ENCODE measurements around the gene SNX11. TPM values are rescaled to one million over a fixed set of nuclear protein-coding genes. Genes with fewer than 3 reads are reported as not detected.

The SNX11 gene
- total and polyA plus RNA-seq, 2 donors (not counting 3 experiments of a cell fraction or from before 2014, with no cell fraction given): 23.4 to 26.2 TPM

DNA sequence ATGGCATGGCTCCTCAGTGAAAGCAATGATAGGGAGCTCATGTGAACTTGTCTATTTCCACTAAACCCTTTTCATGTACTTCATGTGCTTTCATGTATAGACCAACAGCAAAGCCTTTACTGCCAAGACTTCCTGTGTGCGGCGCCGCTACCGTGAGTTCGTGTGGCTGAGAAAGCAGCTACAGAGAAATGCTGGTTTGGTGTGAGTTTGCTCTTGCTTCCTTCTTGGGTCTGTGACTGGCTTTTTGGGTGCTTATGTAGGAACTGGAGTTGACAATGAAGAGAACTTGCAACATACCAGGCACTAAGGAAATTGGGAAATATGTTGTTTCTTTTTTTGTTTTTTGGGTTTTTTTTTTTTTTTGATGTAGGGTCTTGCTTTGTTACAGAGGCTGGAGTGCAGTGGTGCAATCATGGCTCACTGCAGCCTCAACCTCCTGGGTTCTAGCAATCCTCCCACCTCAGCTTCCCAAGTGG is 5.7 kb downstream of the SNX11 start:
- intact Hi-C loops (cut with micrococcal nuclease): no loop called here
- Histone ChIP-seq H3K9me1 (replicated peaks; ENCODE audit: control insufficient read depth, extremely low read depth, insufficient read depth, low read length) (no peaks in the 10 kb centered on the region), H3K79me2 (ENCODE audit: control insufficient read depth, insufficient read depth, low read length) (peaks cover 34% of the 10 kb centered on the region), H2AFZ (ENCODE audit: low read depth, low read length) (no peak overlapping the region), H3K4me3 (replicated peaks in 1 of 3; ENCODE audit: insufficient read depth in 1 of 3, low read depth in 1 of 3, low read length in 3 of 3) (no peak overlapping the region), H4K20me1 (replicated peaks; ENCODE audit: control insufficient read depth, extremely low read depth, insufficient read depth, low read length) (no peaks in the 10 kb centered on the region), H3K27me3 (ENCODE audit: control insufficient read depth in 2 of 2, insufficient read depth in 2 of 2, low read length in 2 of 2) (no peaks in the 10 kb centered on the region), H3K4me2 (ENCODE audit: insufficient read depth, low read length) (no peak overlapping the region), H3K36me3 (ENCODE audit: control insufficient read depth in 2 of 2, extremely low read depth in 1 of 2, insufficient read depth in 2 of 2, low read length in 2 of 2) (peaks cover 0 to 14% of the 10 kb centered on the region in 2 experiments), H3K9me3 (replicated peaks; ENCODE audit: control insufficient read depth, insufficient read depth, low read length) (no peaks in the 10 kb centered on the region), H3K9ac (replicated peaks; ENCODE audit: extremely low read depth, insufficient read depth, low read length) (no peak overlapping the region), H3K4me1 (ENCODE audit: control insufficient read depth, extremely low read depth, insufficient read depth, low read length) (peaks cover 6% of the 10 kb centered on the region), H3K27ac (ENCODE audit: insufficient read depth, low read depth, low read length) (no peak overlapping the region)
- TF ChIP-seq EZH2 (IDR thresholded peaks at IDR 0.05; ENCODE audit: borderline replicate concordance, low read depth, low read length, severe bottlenecking) (no peak), MYC (IDR thresholded peaks at IDR 0.05; ENCODE audit: low read depth, low read length) (no peak), JUN (IDR thresholded peaks at IDR 0.05; ENCODE audit: borderline replicate concordance, insufficient read depth, insufficient read length, low read depth) (no peak), POLR2A (IDR thresholded peaks at IDR 0.05; ENCODE audit: low read depth, low read length) (no peak), GATA2 (IDR thresholded peaks at IDR 0.05; ENCODE audit: insufficient read depth, insufficient read length, low read depth, low read length) (no peak), FOS (IDR thresholded peaks at IDR 0.05; ENCODE audit: borderline replicate concordance, insufficient read depth, low read length) (no peak), POLR2AphosphoS5 (IDR thresholded peaks at IDR 0.05; ENCODE audit: insufficient read depth, low read depth, low read length) (no peak)
- TF ChIP-seq, protein P1, sequence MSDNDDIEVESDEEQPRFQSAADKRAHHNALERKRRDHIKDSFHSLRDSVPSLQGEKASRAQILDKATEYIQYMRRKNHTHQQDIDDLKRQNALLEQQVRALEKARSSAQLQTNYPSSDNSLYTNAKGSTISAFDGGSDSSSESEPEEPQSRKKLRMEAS (IDR thresholded peaks at IDR 0.05; ENCODE audit: insufficient read depth, insufficient read length): no peak
- TF ChIP-seq, protein P2, sequence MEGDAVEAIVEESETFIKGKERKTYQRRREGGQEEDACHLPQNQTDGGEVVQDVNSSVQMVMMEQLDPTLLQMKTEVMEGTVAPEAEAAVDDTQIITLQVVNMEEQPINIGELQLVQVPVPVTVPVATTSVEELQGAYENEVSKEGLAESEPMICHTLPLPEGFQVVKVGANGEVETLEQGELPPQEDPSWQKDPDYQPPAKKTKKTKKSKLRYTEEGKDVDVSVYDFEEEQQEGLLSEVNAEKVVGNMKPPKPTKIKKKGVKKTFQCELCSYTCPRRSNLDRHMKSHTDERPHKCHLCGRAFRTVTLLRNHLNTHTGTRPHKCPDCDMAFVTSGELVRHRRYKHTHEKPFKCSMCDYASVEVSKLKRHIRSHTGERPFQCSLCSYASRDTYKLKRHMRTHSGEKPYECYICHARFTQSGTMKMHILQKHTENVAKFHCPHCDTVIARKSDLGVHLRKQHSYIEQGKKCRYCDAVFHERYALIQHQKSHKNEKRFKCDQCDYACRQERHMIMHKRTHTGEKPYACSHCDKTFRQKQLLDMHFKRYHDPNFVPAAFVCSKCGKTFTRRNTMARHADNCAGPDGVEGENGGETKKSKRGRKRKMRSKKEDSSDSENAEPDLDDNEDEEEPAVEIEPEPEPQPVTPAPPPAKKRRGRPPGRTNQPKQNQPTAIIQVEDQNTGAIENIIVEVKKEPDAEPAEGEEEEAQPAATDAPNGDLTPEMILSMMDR (IDR thresholded peaks at IDR 0.05; ENCODE audit: extremely low read depth in 1 of 2, insufficient read depth in 1 of 2, low read depth in 1 of 2, low read length in 2 of 2): no peak
- ChIA-PET CTCF (no interaction called here), POLR2A (no interaction called here)
- BruUV-seq (replicated peaks): no TSS peak
- no peak for DNase-seq (ENCODE audit: low read depth, low spot score)
- FAIRE-seq: no peak
- dilution Hi-C loops (cut with MboI; ENCODE audit: extremely low pct_ligation_motif_present, low sequenced_read_pairs): no loop called here

All from endothelial cell of umbilical vein (primary cell).